ENCODE measurements around the gene GRIK5.

The GRIK5 gene

GRCh38 chr19:41999071-41999877 is 70.7 kb downstream of the GRIK5 start:
- DNase-seq (ENCODE audit: low read depth, low spot score): no peak
- TF ChIP-seq POLR2AphosphoS5 (IDR thresholded peaks at IDR 0.05; ENCODE audit: borderline replicate concordance, low read depth, low read length) (no peak), FOXP2 (optimal IDR thresholded peaks at IDR 0.05; ENCODE audit: control extremely low read depth, extremely low read length, insufficient read depth) (no peak)
- H3K36me3 ChIP-seq (ENCODE audit: insufficient read depth, low read length): no peaks in the 10 kb centered on the region
- H3K9me3 ChIP-seq (ENCODE audit: low read depth, low read length): no peaks in the 10 kb centered on the region
- H3K9ac ChIP-seq (ENCODE audit: insufficient read length): no peak overlapping the region
- no peak overlapping the region for H3K4me3 ChIP-seq
- no peak overlapping the region for H3K27ac ChIP-seq

- H3K9ac ChIP-seq (ENCODE audit: insufficient read length): no peak overlapping the region
- H3K36me3 ChIP-seq (ENCODE audit: insufficient read depth, low read length): no peaks in the 10 kb centered on the region
- peak overlapping the region; percentile 49 for H3K4me3 ChIP-seq
- no peak for DNase-seq (ENCODE audit: low read depth, low spot score)
- H3K27ac ChIP-seq: no peak overlapping the region
- no peaks in the 10 kb centered on the region for H3K9me3 ChIP-seq (ENCODE audit: low read depth, low read length)
- TF ChIP-seq FOXP2 (optimal IDR thresholded peaks at IDR 0.05; ENCODE audit: control extremely low read depth, extremely low read length, insufficient read depth) (no peak), POLR2AphosphoS5 (IDR thresholded peaks at IDR 0.05; ENCODE audit: borderline replicate concordance, low read depth, low read length) (no peak), EZH2 (IDR thresholded peaks at IDR 0.05) (no peak)
These were observed 71.6 kb downstream of the GRIK5 start for GRCh38 chr19:41998246-41999020.

GRCh38 chr19:41997851-41998229 is 72.2 kb downstream of the GRIK5 start:
- TF ChIP-seq POLR2AphosphoS5 (IDR thresholded peaks at IDR 0.05; ENCODE audit: borderline replicate concordance, low read depth, low read length) (no peak), EZH2 (IDR thresholded peaks at IDR 0.05) (no peak), FOXP2 (optimal IDR thresholded peaks at IDR 0.05; ENCODE audit: control extremely low read depth, extremely low read length, insufficient read depth) (no peak)
- H3K4me3 ChIP-seq: peak overlapping the region; percentile 49

GRCh38 chr19:41997121-41997850 is 72.7 kb downstream of the GRIK5 start:
- Histone ChIP-seq H3K9ac (ENCODE audit: insufficient read length) (no peak overlapping the region), H3K27ac (no peak overlapping the region), H3K4me3 (no peak overlapping the region), H3K9me3 (ENCODE audit: low read depth, low read length) (no peaks in the 10 kb centered on the region), H3K36me3 (ENCODE audit: insufficient read depth, low read length) (no peaks in the 10 kb centered on the region)
- no peak for DNase-seq (ENCODE audit: low read depth, low spot score)
- TF ChIP-seq EZH2 (IDR thresholded peaks at IDR 0.05): no peak
- no peak for TF ChIP-seq POLR2AphosphoS5 (IDR thresholded peaks at IDR 0.05; ENCODE audit: borderline replicate concordance, low read depth, low read length)
- TF ChIP-seq FOXP2 (optimal IDR thresholded peaks at IDR 0.05; ENCODE audit: control extremely low read depth, extremely low read length, insufficient read depth): no peak

More at GRCh38 chr19:41997851-41998229, 72.2 kb downstream of the GRIK5 start:
- H3K9ac ChIP-seq (ENCODE audit: insufficient read length): no peak overlapping the region
- no peak overlapping the region for H3K27ac ChIP-seq
- DNase-seq (ENCODE audit: low read depth, low spot score): no peak
- H3K36me3 ChIP-seq (ENCODE audit: insufficient read depth, low read length): no peaks in the 10 kb centered on the region
- H3K9me3 ChIP-seq (ENCODE audit: low read depth, low read length): no peaks in the 10 kb centered on the region

GRCh38 chr19:41995959-41996797 is 73.8 kb downstream of the GRIK5 start:
- H3K27ac ChIP-seq: no peak overlapping the region
- no peak for TF ChIP-seq FOXP2 (optimal IDR thresholded peaks at IDR 0.05; ENCODE audit: control extremely low read depth, extremely low read length, insufficient read depth)
- TF ChIP-seq POLR2AphosphoS5 (IDR thresholded peaks at IDR 0.05; ENCODE audit: borderline replicate concordance, low read depth, low read length): no peak
- no peak for TF ChIP-seq EZH2 (IDR thresholded peaks at IDR 0.05)
- no peaks in the 10 kb centered on the region for H3K36me3 ChIP-seq (ENCODE audit: insufficient read depth, low read length)
- no peak overlapping the region for H3K9ac ChIP-seq (ENCODE audit: insufficient read length)
- DNase-seq (ENCODE audit: low read depth, low spot score): no peak
- no peaks in the 10 kb centered on the region for H3K9me3 ChIP-seq (ENCODE audit: low read depth, low read length)
- no peak overlapping the region for H3K4me3 ChIP-seq

GRCh38 chr19:41994994-41995958 is 74.7 kb downstream of the GRIK5 start:
- no peak overlapping the region for H3K27ac ChIP-seq
- no peaks in the 10 kb centered on the region for H3K36me3 ChIP-seq (ENCODE audit: insufficient read depth, low read length)
- H3K4me3 ChIP-seq: no peak overlapping the region
- no peak for TF ChIP-seq EZH2 (IDR thresholded peaks at IDR 0.05)
- no peak for TF ChIP-seq POLR2AphosphoS5 (IDR thresholded peaks at IDR 0.05; ENCODE audit: borderline replicate concordance, low read depth, low read length)
- TF ChIP-seq FOXP2 (optimal IDR thresholded peaks at IDR 0.05; ENCODE audit: control extremely low read depth, extremely low read length, insufficient read depth): no peak
- no peak for DNase-seq (ENCODE audit: low read depth, low spot score)
- H3K9ac ChIP-seq (ENCODE audit: insufficient read length): no peak overlapping the region
- no peaks in the 10 kb centered on the region for H3K9me3 ChIP-seq (ENCODE audit: low read depth, low read length)

GRCh38 chr19:41994521-41994971 is 75.5 kb downstream of the GRIK5 start:
- no peak overlapping the region for H3K9ac ChIP-seq (ENCODE audit: insufficient read length)
- H3K9me3 ChIP-seq (ENCODE audit: low read depth, low read length): no peaks in the 10 kb centered on the region
- DNase-seq (ENCODE audit: low read depth, low spot score): no peak
- TF ChIP-seq FOXP2 (optimal IDR thresholded peaks at IDR 0.05; ENCODE audit: control extremely low read depth, extremely low read length, insufficient read depth) (no peak), EZH2 (IDR thresholded peaks at IDR 0.05) (no peak), POLR2AphosphoS5 (IDR thresholded peaks at IDR 0.05; ENCODE audit: borderline replicate concordance, low read depth, low read length) (no peak)
- no peak overlapping the region for H3K27ac ChIP-seq
- peak overlapping the region; percentile 85; the same call in 1 of the 2 replicates for H3K4me3 ChIP-seq
- H3K36me3 ChIP-seq (ENCODE audit: insufficient read depth, low read length): no peaks in the 10 kb centered on the region
